Stomach smooth muscle (tissue), 2 donors: ENCODE measurements around the gene KLHDC3.

ENCODE experiments used
- H3K27ac ChIP-seq: one replicate; pipeline ENCODE4 v1.7.0; 2013; ENCODE audit warnings: mild to moderate bottlenecking, low read length, inconsistent platforms
- H3K27me3 ChIP-seq, 2 donors: one replicate each; pipeline ENCODE4 v1.7.0; 2013; ENCODE audit warnings: low read length in 2 of 2; ENCODE audit not compliant: insufficient read depth in 2 of 2, control insufficient read depth in 1 of 2
- H3K36me3 ChIP-seq, 2 donors: one replicate each; pipeline ENCODE4 v1.7.0; 2013; ENCODE audit warnings: low read length in 2 of 2; ENCODE audit not compliant: control insufficient read depth in 2 of 2, insufficient read depth in 2 of 2
- H3K4me1 ChIP-seq: one replicate; pipeline ENCODE4 v1.7.0; 2013; ENCODE audit warnings: low read length; ENCODE audit not compliant: control insufficient read depth, insufficient read depth
- H3K4me3 ChIP-seq, 2 donors: one replicate each; pipeline ENCODE4 v1.7.0; 2013; ENCODE audit warnings: low read length in 2 of 2
- H3K9ac ChIP-seq, 2 donors: one replicate each; pipeline ENCODE4 v1.7.0; 2013; ENCODE audit warnings: low read length in 2 of 2, mild to moderate bottlenecking in 1 of 2
- H3K9me3 ChIP-seq, 2 donors: one replicate each; pipeline ENCODE4 v1.7.0; 2013; ENCODE audit warnings: low read length in 2 of 2; ENCODE audit not compliant: control insufficient read depth in 2 of 2
- donor health status: healthy.
- donor health status: Pancreatic carcinoma.

The KLHDC3 gene, protein sequence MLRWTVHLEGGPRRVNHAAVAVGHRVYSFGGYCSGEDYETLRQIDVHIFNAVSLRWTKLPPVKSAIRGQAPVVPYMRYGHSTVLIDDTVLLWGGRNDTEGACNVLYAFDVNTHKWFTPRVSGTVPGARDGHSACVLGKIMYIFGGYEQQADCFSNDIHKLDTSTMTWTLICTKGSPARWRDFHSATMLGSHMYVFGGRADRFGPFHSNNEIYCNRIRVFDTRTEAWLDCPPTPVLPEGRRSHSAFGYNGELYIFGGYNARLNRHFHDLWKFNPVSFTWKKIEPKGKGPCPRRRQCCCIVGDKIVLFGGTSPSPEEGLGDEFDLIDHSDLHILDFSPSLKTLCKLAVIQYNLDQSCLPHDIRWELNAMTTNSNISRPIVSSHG

DNA sequence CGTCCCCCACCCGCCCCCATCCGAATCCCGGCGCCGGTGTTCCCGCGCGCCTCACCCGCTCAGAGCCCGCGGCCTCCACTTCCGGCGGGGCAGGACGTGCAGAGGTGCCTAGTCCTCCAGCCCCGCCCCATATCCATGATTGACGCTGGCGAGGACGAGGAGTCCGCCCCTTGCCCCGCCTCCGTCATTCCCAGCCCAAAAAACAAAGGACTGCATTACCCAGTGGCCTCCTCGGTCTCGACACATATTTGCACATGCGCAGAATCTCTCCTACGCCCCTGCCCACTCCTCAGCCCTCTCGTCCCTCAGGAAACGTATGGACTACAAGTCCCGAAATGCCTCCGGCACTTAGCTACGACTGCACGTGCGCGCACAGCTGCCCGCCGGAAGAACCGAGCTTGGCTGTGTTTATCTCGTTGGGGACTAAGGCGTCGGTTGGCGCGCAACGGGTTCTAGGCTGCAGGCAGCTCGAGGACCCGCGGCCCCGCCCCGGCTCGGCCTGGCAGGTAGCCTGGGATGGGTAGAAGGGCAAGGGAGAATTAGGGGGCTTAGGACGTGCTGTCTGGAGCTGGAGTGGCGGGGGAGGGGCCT, at the start of gene KLHDC3, which contains the start of gene MEA1:
TSS of gene KLHDC3 (plus strand) at position 407 of the 591 bp plus-strand sequence. CDS start 2,944 bp downstream, outside the sequence.
TSS of gene MEA1 (minus strand) at position 104 of the 591 bp plus-strand sequence. CDS start 133 bp downstream, outside the sequence.
- H3K4me1 ChIP-seq: peaks cover 55% of the 10 kb centered on the region
- H3K36me3 ChIP-seq: peaks cover 36 to 43% of the 10 kb centered on the region in 2 donors
- H3K27me3 ChIP-seq: no peaks in the 10 kb centered on the region

DNA sequence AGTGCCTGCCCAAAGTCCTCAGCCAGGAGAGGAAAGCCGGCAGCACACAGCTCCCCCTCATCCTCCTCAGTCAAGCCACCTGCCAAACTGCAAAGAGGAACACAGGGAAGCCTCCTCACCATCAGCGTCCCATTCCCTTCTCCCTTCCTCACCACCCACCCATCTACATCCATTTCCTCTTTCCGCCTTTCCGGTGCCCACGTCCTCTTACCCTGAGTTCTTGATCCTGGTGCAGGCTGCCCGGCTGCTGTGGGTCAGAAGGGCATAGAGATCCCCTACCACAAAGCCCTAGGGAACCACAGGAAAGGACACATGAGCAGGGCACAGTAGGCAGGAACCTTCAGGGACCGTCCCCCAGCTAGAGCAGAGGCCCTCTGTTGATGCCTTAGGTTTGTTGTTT, 47.5 kb upstream of the KLHDC3 start:
- peaks cover 27 to 34% of the 10 kb centered on the region in 2 donors for H3K36me3 ChIP-seq
- H3K9ac ChIP-seq: no peak overlapping the region
- H3K27ac ChIP-seq: no peak overlapping the region
- no peaks in the 10 kb centered on the region for H3K9me3 ChIP-seq
- H3K4me3 ChIP-seq: no peak overlapping the region
- peaks cover 3% of the 10 kb centered on the region for H3K4me1 ChIP-seq
- H3K27me3 ChIP-seq: no peaks in the 10 kb centered on the region

More for the DNA sequence above, at the start of gene KLHDC3, which contains the start of gene MEA1:
- peak within 1 kb of the TSS; percentile 81 to 91 for H3K4me3 ChIP-seq
- H3K27ac ChIP-seq: peak within 1 kb of the TSS; percentile 41
- peak within 1 kb of the TSS; percentile 82 to 84 for H3K9ac ChIP-seq
- no peaks in the 10 kb centered on the region for H3K9me3 ChIP-seq

DNA sequence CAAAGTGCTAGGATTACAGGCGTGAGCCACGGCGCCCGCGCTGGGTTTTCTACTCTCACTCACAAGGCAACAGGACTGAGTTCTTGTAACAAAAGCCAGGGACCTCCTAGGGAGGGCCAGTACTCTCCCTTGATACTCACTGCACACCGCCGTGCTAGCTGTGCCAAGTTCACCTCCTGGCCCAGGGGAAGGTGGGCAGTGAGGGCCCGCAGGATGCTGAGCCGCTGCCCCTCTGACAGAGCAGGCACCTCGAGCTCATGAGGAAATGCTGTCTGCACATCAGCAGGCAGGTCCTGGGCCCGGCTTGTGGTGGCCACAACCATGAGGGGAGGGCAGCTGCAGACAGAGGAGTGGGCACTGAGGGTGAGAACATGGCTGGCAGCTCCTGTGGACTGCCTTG, 46.8 kb upstream of the KLHDC3 start:
- no peaks in the 10 kb centered on the region for H3K9me3 ChIP-seq
- H3K36me3 ChIP-seq: peaks cover 27 to 33% of the 10 kb centered on the region in 2 donors

DNA sequence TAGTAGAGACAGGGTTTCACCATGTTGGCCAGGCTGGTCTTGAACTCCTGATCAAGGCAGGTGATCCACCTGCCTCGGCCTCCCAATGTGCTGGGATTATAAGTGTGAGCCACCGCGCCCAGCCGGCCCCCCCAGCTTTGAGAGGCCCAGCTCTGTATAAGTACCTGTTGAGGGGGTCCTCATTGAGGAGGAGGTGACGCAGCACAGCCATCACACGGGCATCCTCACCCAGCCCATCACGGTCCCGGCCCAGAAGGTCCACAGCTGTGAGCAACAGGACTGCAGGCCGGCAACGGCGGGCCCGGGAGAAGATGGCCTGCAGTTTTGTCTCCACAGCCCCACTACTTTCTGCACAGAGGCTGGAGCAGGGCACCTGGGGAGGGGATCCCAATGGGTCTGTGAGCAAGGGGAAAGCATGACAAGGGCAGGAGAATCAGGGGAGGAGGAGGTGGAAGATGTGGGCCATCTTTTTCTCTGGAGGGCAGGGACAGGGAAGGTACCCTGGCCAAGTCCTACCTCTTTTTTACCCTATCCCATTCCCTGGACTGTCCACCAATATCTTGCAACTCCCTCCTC, 45.8 kb upstream of the KLHDC3 start:
- Histone ChIP-seq H3K4me3 (no peak overlapping the region), H3K4me1 (peaks cover 3% of the 10 kb centered on the region), H3K9me3 (no peaks in the 10 kb centered on the region), H3K27me3 (no peaks in the 10 kb centered on the region), H3K9ac (no peak overlapping the region), H3K36me3 (peaks cover 27 to 31% of the 10 kb centered on the region in 2 donors), H3K27ac (no peak overlapping the region)

More for the DNA sequence above, 46.8 kb upstream of the KLHDC3 start:
- Histone ChIP-seq H3K9ac (no peak overlapping the region), H3K4me3 (no peak overlapping the region), H3K27ac (no peak overlapping the region), H3K4me1 (peaks cover 3% of the 10 kb centered on the region), H3K27me3 (no peaks in the 10 kb centered on the region)

DNA sequence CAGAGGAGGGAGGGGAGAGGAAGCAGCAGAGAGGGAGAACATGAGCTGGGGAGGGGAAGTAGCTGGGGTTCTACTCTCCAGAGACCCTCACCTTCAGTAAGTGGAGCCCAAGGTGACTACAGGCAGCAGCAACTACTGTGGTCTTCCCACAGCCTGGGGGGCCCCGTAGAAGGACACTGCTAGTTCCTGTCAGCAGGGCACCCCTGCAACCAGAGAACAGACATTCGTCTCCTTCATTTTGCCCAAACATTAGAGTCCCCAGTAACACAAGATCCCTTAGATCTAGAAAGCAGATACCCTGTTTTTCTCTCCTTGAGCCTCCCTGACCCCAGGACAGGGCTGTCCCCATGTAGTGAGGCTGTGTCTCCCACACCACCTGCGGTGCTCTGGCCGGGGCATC, 45.3 kb upstream of the KLHDC3 start:
- Histone ChIP-seq H3K9me3 (no peaks in the 10 kb centered on the region), H3K36me3 (peaks cover 27 to 33% of the 10 kb centered on the region in 2 donors), H3K4me1 (no peaks in the 10 kb centered on the region), H3K4me3 (no peak overlapping the region), H3K9ac (peak overlapping the region in 1 of 2 donors; percentile 7), H3K27ac (no peak overlapping the region), H3K27me3 (no peaks in the 10 kb centered on the region)

DNA sequence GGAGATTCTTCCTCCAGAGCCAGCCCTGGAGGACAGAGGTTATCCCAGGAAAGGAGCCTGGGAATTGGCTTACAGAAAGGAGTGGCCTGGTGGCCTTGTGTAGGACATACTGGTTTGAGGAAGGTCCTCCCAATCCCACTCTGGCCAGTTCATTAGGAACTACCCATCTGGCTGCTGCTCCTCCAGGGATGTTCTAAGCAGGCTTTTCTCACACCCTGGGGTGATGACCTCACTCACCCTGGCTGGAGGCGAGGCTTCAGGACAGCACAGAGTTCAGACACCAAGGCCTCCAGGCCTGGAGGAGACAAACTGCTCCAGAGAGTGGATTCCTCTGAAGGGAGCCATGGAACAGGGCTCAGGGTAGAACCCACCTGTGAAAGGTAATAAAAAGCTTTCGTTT, 44.6 kb upstream of the KLHDC3 start:
- no peaks in the 10 kb centered on the region for H3K27me3 ChIP-seq
- H3K4me3 ChIP-seq: no peak overlapping the region
- no peak overlapping the region for H3K9ac ChIP-seq
- no peaks in the 10 kb centered on the region for H3K9me3 ChIP-seq
- H3K27ac ChIP-seq: no peak overlapping the region
- peaks cover 26 to 34% of the 10 kb centered on the region in 2 donors for H3K36me3 ChIP-seq
- H3K4me1 ChIP-seq: no peaks in the 10 kb centered on the region

DNA sequence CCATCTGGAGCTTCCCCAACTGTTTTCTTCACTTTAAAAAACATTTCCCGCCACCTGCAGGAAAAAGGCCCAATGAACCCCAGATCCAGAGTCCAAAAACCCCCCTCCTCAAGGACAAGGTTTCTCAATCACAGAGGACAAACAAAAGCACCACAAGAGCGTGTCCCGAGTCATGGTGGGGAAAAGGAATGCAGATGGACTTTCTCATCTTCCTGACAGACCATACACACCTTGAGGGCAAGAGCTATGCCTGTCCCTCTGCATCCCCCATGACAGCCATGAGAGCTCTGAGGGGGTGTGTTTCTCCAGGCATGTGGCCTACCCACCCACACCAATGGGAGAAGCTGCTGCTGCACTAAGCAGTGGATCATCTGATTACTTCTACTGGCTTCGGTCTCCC, 44.1 kb upstream of the KLHDC3 start:
- H3K36me3 ChIP-seq: peaks cover 22 to 34% of the 10 kb centered on the region in 2 donors
- no peak overlapping the region for H3K27ac ChIP-seq
- no peak overlapping the region for H3K4me3 ChIP-seq
- no peaks in the 10 kb centered on the region for H3K4me1 ChIP-seq
- H3K9ac ChIP-seq: no peak overlapping the region
- no peaks in the 10 kb centered on the region for H3K27me3 ChIP-seq
- no peaks in the 10 kb centered on the region for H3K9me3 ChIP-seq

DNA sequence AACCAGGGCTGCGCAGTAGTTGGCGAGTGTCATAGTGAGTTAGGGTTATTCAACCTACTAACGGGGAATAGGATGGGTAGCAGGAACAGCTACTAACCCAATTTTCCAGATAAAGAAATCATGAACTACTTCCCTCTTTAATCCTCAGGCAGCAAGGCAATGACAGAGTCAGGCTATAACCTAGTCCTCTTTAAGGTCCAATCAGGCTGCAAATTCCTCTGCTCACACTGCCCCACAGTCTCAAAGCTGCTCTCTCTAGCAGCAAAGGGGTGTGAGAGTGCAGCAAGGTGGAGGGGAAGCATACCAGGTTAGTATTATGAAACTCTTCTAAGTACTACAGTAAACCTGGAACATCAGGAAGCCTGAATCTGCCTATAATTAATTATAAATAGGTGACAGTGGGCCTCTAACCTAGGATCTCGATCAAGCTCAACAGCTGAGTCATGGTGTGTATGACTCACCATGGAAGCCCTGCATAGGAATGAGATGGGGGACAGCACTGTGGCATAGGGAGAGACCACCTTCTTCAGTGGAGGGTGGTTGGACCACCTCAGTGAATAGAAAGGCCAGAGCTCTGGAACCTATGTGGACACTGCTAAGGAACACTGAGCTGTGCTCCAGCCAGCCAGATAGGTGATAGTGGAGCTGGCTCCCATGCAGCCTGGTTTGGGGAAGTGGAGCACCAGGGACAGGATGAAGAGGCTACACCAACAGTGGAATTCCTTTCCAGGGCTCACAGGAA, 43.0 kb upstream of the KLHDC3 start:
- H3K36me3 ChIP-seq: peaks cover 17 to 30% of the 10 kb centered on the region in 2 donors

DNA sequence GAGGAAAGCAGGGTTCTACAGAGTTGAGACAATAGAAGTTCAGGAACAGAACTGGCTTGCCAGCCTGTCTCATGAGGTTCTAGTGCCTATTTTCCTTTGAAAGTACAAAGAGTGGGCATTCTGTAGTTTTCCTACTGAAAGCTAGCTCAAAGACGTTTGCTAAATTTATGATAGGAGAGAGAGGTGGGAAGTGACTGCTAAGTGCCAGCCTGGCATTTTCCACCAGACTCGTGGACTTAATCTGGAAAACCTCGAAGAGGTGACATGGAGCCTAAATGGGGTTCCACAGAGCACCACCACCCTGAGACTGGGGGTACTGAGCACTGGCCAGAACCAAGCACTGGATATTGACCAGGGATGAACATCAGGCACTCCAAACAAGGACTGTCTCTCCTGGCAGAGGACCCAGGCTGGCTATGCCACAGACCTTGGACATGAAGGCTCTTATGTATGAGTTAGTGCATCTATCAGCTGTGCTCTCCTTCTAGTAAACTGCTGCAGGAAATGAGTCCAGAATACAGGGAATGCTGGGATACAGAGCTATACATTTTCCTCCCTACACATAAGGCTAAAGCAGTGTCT, 42.2 kb upstream of the KLHDC3 start:
- Histone ChIP-seq H3K4me3 (no peak overlapping the region), H3K4me1 (no peaks in the 10 kb centered on the region), H3K9ac (no peak overlapping the region), H3K36me3 (peaks cover 16 to 23% of the 10 kb centered on the region in 2 donors), H3K27me3 (no peaks in the 10 kb centered on the region), H3K27ac (no peak overlapping the region), H3K9me3 (no peaks in the 10 kb centered on the region)

More for the DNA sequence above, 43.0 kb upstream of the KLHDC3 start:
- H3K27me3 ChIP-seq: no peaks in the 10 kb centered on the region
- no peak overlapping the region for H3K4me3 ChIP-seq
- no peak overlapping the region for H3K27ac ChIP-seq
- H3K4me1 ChIP-seq: no peaks in the 10 kb centered on the region
- no peaks in the 10 kb centered on the region for H3K9me3 ChIP-seq
- no peak overlapping the region for H3K9ac ChIP-seq

DNA sequence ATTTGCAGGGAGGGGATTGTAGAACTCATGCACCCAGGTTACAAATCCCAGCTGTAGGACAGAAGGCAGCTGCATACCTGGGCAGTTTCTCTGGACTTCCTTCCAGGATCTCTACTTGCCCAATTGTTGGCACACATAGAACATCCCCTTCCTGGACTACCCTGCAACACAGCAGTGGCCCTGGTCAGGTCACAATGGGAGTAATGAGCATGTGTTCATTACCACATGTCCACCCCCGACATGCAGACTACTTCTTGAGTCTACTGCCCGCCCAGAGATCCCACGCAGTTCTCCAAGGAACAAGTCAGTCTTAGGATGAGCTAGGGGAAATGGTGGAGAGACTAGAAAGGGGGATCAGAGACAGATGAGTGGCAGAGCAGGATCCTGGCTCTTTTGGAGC, 40.1 kb upstream of the KLHDC3 start:
- H3K36me3 ChIP-seq: peaks cover 6 to 17% of the 10 kb centered on the region in 2 donors
- H3K4me3 ChIP-seq: no peak overlapping the region
- no peak overlapping the region for H3K9ac ChIP-seq
- no peak overlapping the region for H3K27ac ChIP-seq
- no peaks in the 10 kb centered on the region for H3K27me3 ChIP-seq
- peaks cover 13% of the 10 kb centered on the region for H3K4me1 ChIP-seq
- no peaks in the 10 kb centered on the region for H3K9me3 ChIP-seq
